GM12873 (cell line): ENCODE measurements around the gene LRP8.

Experiments
- TF ChIP-seq, protein P1 (sequence below): IDR thresholded peaks from 2 replicates; pipeline ENCODE4 v1.5.1; 2012; ENCODE audit warnings: low read depth, mild to moderate bottlenecking, moderate library complexity, low read length, control low read depth; ENCODE audit not compliant: insufficient read depth; ENCODE audit errors: missing control alignments

Gene LRP8

DNA sequence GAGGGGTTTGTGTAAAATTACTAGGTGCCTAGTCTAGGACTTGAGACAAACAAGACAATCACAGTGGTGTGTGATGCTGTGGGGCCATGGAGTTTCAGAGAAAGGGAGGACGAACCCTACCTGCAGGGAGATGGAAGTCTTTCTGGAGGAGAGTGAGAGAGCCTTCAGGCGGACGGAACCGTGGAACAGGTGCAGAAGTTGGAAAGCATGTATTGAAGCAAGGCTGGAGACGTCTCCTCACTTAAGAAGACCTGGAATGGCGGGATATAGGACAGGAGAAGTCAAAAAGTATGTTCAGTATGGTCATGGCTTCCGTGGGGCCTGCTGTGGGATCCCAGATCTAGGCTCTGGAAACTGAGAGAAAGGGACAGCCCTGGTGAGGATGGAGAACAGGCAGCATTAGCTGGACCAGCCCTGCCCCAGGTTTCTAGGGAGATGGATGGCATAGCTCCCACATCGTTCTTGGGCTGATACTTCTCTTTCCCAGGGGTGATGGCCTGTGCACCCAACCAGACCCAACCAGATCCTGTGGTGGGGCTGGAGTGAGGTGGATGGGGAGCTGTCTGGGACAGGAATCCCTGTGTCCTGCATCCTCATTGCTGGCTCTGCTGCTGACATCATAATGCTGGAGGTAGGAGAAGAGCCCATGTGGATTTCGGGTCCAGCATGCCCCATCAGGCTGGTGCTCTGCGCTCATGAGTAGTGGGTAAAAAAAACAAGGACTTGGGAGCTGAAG lies 15.0 kb upstream of the LRP8 start:
- TF ChIP-seq, protein P1, sequence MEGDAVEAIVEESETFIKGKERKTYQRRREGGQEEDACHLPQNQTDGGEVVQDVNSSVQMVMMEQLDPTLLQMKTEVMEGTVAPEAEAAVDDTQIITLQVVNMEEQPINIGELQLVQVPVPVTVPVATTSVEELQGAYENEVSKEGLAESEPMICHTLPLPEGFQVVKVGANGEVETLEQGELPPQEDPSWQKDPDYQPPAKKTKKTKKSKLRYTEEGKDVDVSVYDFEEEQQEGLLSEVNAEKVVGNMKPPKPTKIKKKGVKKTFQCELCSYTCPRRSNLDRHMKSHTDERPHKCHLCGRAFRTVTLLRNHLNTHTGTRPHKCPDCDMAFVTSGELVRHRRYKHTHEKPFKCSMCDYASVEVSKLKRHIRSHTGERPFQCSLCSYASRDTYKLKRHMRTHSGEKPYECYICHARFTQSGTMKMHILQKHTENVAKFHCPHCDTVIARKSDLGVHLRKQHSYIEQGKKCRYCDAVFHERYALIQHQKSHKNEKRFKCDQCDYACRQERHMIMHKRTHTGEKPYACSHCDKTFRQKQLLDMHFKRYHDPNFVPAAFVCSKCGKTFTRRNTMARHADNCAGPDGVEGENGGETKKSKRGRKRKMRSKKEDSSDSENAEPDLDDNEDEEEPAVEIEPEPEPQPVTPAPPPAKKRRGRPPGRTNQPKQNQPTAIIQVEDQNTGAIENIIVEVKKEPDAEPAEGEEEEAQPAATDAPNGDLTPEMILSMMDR = no peak

DNA sequence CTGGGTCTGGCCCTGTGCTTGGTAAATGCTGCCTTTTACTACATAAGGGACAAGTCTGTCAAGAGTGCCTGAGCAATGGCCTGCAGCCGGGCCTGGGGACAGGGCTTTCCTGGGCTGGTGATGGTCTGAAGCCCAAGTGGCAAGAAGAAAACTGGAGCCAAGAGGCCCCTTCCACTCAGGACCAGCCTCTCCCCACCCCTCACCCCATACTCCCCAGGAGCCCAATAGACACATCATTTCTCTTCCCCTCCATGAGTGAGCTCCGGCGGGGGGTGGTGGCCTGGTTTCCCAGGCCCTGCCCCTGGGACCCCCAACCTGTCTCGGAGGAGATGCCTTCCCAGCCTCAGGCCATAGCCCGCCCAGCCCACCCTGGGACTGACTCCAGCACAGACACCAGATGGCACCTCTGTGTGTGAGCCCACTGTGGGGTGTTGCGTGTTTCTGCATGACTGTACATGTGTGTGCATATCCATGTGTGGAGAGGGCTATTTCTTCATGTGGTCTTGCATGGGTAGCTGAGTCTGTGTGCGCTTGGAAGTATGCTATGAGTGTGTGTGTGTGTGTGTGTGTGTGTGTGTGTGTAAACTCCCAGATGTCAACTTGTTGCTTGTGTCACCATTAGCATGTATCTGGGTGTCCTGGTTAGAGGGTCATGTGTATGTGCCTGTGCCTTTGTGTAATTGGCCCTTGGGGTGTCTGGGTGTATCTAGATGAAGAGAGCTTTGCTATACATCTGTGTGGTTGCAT lies 14.3 kb upstream of the LRP8 start:
- TF ChIP-seq, protein P1 = no peak

DNA sequence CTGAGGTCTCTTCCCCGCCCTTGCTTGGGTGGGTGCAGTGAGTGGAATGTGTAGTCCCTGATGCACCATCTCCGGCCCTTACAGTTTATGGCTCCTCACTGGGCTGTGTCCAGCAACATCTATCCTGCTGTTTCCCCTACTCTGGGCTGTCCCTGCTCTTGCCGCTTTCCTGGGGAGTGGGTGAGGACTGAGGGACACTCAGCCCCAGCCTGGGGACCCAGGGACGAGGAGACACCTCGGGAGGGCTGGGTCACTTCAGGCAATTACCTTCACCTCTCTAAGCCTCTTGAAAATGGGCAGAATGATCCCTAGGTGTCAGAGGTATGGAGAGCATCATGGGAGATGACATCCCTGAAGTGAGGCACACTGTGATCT lies 13.6 kb upstream of the LRP8 start:
- TF ChIP-seq, protein P1 = no peak

DNA sequence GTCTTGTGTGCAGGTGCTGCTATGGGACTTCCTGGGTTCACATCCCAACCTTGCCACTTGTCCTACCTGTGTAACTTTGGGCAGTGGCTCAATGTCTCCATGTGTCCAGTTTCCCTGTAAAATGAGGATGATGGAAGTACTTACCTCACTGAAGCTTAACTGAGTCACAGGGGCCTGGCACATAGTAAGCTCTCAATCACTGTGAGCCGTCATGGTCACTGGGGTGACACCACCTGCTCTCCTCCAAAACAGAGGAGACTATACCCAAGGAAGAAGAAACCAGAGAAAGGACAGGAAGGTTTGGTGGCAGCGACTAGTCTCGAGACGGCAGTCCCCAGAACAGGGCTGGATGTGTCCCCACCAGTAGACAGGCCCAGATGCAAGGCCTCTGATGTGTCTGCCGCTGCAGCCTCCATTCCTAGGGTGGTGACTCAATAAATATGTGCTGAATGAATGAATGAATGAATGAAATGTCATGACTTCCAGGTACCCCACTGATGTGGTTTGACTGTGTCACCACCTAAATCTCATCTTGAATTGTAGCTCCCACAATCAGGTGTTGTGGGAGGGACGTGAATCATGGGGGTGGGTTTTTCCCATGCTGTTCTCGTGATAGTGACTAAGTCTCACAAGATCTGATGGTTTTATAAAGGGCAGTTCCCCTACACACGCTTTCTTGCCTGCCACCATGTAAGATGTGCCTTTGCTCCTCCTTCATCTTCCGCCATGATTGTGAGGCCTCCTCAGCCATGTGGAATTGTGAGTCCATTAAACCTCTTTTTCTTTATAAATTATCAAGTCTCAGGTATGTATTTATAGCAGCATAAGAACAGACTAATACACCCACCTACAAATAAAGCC lies 13.0 kb upstream of the LRP8 start:
- TF ChIP-seq, protein P1 = no peak

DNA sequence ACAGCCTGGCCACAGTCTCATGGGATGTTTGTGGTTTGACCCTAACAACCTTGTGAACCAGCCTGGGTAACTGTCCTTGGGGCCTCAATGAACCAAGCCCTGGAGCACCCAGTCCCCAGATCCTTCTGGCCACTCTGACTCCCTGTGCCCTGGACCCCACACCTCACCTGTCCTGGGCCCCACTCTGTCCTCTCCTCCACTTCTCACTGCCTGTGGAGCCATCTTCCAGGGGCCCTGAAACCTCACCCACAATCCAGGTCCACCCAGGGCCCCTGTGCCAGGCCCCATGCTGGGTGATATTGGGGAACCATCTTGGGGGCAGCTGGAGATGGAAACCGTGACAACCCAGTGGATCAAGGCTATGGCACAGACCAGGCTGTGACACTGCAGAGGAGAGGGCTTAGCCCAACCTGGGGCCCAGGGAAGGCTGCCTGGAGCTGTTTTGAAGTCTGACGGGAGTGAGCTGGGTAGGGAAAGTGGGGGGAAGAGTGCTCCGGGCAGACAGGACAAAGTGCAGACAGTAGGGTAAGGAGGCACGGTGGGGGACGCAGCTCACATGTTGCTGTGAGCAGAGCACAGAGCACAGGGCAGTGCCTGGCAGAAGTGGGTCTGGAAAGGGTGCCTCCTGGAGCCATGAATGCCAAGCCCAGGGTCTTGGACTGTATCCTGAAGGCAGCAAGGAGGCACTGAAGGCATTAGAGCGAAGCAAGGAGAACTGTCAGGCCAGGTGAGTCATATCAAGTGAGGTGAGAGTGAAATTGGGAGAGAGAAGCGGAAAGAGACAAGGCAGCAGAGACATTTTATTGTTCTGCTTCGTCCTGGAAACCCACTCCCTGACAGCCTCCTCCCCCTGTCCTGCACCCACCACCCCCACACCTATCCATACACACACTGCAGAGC lies 12.1 kb upstream of the LRP8 start:
- TF ChIP-seq, protein P1 = no peak

DNA sequence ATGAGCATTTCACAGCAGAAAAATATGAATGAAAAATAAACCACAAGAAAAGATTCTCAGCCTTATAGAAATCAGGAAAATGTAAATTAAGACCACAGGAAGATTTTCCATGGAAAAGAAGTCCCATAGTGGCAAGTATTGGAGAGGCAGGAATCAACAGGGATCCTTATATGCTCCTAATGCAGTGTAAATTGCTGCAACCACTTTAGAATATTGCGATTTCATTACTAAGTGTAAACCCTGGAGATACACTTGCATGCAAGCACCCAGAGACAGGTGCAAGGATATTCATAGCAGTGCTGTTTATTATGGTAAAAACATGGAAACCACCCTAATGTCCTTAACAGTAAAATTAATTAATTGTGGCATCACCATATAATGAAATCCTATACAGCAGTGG lies 10.6 kb upstream of the LRP8 start:
- TF ChIP-seq, protein P1 = no peak
